HG03060 (cell line): ENCODE measurements around the gene ZSCAN31.
"Not testable (repeated sequence)": the region's sequence is repeated elsewhere in the genome, so short reads cannot be mapped to it uniquely, and the experiment has no call there.

Source experiments
- ATAC-seq: cut with Tn5 transposase; IDR thresholded peaks from one replicate; pipeline ENCODE4 v1.9.1; 2021; ENCODE audit warnings: low read depth, moderate number of reproducible peaks; ENCODE audit not compliant: unreplicated experiment

The ZSCAN31 gene

GRCh38 chr6:28323813-28324424 lies 12.0 kb downstream of the ZSCAN31 start:
- ATAC-seq: no peak

- no peak for ATAC-seq
Measured at GRCh38 chr6:28322661-28323060, 13.3 kb downstream of the ZSCAN31 start.

GRCh38 chr6:28317866-28318265 lies 18.1 kb downstream of the ZSCAN31 start:
- not testable (repeated sequence) for ATAC-seq

- no peak for ATAC-seq
Measured at GRCh38 chr6:28315628-28316027, 20.3 kb downstream of the ZSCAN31 start.

GRCh38 chr6:28312939-28313338 lies 23.0 kb downstream of the ZSCAN31 start:
- ATAC-seq: no peak

- no peak for ATAC-seq
Measured at GRCh38 chr6:28311139-28311823, 24.7 kb downstream of the ZSCAN31 start.

GRCh38 chr6:28306363-28306762 lies 29.6 kb downstream of the ZSCAN31 start:
- ATAC-seq: not testable (repeated sequence)

GRCh38 chr6:28303570-28303969 lies 32.4 kb downstream of the ZSCAN31 start:
- peak; percentile 75 for ATAC-seq

GRCh38 chr6:28296520-28297060 lies 39.4 kb downstream of the ZSCAN31 start:
- no peak for ATAC-seq

GRCh38 chr6:28295326-28295725 lies 40.6 kb downstream of the ZSCAN31 start:
- no peak for ATAC-seq

GRCh38 chr6:28291573-28291972 lies 44.4 kb downstream of the ZSCAN31 start:
- no peak for ATAC-seq

GRCh38 chr6:28282926-28283325 lies 53.0 kb downstream of the ZSCAN31 start:
- no peak for ATAC-seq

- no peak for ATAC-seq
Measured at GRCh38 chr6:28281288-28282064, 54.5 kb downstream of the ZSCAN31 start, which contains the start of gene PGBD1. PGBD1 (plus strand) TSS chr6:28281572; CDS start chr6:28283814, 2,242 bp downstream.

GRCh38 chr6:28280595-28281287 lies 55.2 kb downstream of the ZSCAN31 start:
- ATAC-seq: no peak

GRCh38 chr6:28277746-28278145 lies 58.2 kb downstream of the ZSCAN31 start:
- ATAC-seq: no peak

GRCh38 chr6:28274888-28275287 lies 61.1 kb downstream of the ZSCAN31 start:
- no peak for ATAC-seq
